H1 (cell line): ENCODE measurements around the gene RHOB. TPM values are rescaled to one million over a fixed set of nuclear protein-coding genes. Genes with fewer than 3 reads are reported as not detected.

Experiments used
- CHD7 ChIP-seq: fragments of 300-600 bp; sonication (generic); IDR thresholded peaks from 2 replicates; pipeline ENCODE4 v1.7.1; 2012; ENCODE audit warnings: low read length, moderate library complexity, mild to moderate bottlenecking, inconsistent platforms; ENCODE audit not compliant: insufficient replicate concordance
- HDAC6 ChIP-seq: IDR thresholded peaks from one replicate; pipeline ENCODE4 v1.7.1; 2012; ENCODE audit warnings: low read depth, mild to moderate bottlenecking, inconsistent platforms, low read length, moderate library complexity
- RAD21 ChIP-seq, 2 experiments: IDR thresholded peaks in 1 of 2; conservative IDR thresholded peaks in 1 of 2; 2 replicates each; pipeline ENCODE4 v1.6.1; 2011; ENCODE audit warnings: low read depth in 2 of 2, low read length in 2 of 2, improper control_type of control experiment in 1 of 2, inconsistent platforms in 1 of 2, mild to moderate bottlenecking in 1 of 2, moderate library complexity in 1 of 2
- SIRT6 ChIP-seq: IDR thresholded peaks from one replicate; pipeline ENCODE4 v1.7.1; 2012; ENCODE audit warnings: low read length, inconsistent platforms
- polyA plus RNA-seq, 7 experiments: library from polyadenylated mRNA; depleted of rRNA in 3 of 7; stranded (reverse) in 5 of 7; unstranded in 2 of 7; fragments of >200 nt in 5 of 7; fragments of 200-250 nt in 2 of 7; gene quantifications; 1 replicate in 5 of 7; 2 replicates in 1 of 7; 4 replicates in 1 of 7; pipeline versions ENCODE4 v1.2.1 to v1.2.3, GENCODE V29; 2011 to 2013; ENCODE audit warnings: missing spikeins in 2 of 7, mixed read lengths in 2 of 7
- total RNA-seq: library from RNA; stranded (reverse); fragmentation: NEBNext Ultra II Directional; extraction: Animal tissue kit (Norgen Biotek cat#: 25700); gene quantifications from 2 replicates; pipeline ENCODE4 v1.2.1, GENCODE V29; 2021
- TF ChIP-seq, protein P1 (sequence below): IDR thresholded peaks from 2 replicates; pipeline ENCODE4 v1.6.1; 2011; ENCODE audit warnings: low read length, improper control_type of control experiment

Gene RHOB
- total and polyA plus RNA-seq, 2 of the 8 experiments (the other 6 are each of a cell fraction or from before 2014, with no cell fraction given): 9.3 to 9.5 TPM

GRCh38 chr2:20476481-20476880 is 29.6 kb downstream of the RHOB start (continued):
- TF ChIP-seq CHD7 (no peak), HDAC6 (no peak), SIRT6 (no peak), RAD21 (IDR thresholded peaks at IDR 0.05 in 1 of 2, conservative IDR thresholded peaks at IDR 0.05 in 1 of 2; ENCODE audit: low read depth in 2 of 2, low read length in 2 of 2) (no peak)
- TF ChIP-seq, protein P1, sequence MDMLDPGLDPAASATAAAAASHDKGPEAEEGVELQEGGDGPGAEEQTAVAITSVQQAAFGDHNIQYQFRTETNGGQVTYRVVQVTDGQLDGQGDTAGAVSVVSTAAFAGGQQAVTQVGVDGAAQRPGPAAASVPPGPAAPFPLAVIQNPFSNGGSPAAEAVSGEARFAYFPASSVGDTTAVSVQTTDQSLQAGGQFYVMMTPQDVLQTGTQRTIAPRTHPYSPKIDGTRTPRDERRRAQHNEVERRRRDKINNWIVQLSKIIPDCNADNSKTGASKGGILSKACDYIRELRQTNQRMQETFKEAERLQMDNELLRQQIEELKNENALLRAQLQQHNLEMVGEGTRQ: no peak
